HG03108 (cell line): ENCODE measurements around the gene NPAS3.

Experiments
- ATAC-seq: cut with Tn5 transposase; IDR thresholded peaks from one replicate; pipeline ENCODE4 v1.9.1; 2021; ENCODE audit warnings: moderate library complexity; ENCODE audit not compliant: unreplicated experiment

NPAS3 gene

DNA sequence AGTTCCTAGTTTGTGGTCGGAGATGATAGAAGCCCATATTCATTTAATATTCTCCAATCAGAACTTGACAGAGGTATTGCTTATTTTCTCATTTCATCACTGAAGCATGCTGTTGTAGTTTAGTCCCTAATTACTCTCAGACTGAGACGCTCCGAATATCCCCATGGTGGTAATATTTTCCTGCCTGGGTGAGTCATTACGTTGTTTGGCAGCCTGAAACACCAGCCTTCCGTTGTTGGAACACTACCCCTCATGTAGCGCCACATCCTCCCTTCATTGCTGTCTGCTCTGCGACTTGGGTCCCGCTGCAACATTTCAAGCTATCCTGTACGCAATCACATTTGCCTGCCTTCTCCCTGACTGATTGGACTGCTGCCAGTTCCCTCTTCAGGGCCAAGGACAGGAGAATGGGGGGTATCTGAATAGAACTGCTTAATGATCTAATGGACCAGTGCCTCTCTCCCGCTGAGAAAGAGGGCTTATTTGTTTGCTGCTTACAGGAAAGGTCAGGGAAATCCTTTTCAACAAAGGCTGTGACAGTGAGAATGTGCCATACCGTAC lies 369.1 kb downstream of the NPAS3 start:
- no peak for ATAC-seq

DNA sequence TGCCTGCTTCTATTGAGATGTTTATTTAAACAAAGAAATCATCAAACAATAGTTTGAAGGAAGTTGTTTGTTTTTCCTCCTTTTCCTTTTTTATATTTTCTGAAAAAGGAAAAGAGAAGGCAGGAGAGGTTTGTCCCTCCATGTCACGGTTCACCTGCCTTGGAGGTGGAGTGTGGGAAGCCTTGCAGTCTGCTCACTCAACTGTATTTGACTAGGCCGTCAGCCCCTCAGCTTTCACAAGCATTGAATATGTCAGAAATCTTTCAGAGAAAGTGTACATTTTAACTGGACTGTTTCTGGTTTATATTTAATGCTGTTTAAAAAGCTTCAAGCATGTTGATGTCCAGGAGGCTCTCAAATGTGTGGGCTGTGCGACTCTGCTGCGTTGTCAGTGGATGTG lies 370.4 kb downstream of the NPAS3 start:
- ATAC-seq, result no peak

DNA sequence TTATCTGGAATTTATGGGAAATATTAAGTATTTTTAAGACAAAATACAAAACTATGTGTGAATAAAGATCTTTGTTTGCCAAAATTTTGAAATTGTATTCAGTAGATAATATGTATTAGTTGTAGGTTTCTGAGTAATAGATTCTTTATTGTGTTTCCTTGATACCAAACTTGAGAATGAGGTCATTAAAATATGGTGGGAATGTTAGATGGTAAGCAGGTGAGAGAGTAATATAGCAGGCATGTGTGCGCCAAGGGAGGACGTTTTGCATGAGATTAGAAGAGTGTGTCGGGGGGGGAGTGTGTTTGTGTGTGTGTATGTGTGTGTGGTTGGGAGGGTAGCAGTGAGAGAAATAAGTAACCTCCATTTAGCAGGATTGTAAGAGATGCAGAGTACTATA lies 376.5 kb downstream of the NPAS3 start:
- no peak for ATAC-seq

DNA sequence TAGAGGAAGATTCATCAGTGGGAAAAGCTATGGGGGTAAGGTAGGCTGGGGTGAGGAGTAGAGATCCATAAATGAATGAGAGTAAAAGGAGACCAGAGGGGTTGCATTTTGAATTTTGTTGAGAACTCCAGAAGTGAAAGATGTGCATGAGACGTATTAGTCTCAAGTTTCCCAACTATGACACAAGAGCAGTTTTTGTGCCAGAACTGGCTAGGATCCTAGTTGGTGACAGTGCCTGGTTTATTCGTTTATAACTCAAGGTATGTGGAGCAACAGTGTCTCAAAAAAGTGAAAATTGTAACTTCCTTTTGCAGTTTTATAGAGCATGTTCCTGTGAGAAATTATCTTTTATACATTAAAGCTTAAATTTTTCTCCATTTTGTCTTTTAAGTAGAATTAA lies 377.0 kb downstream of the NPAS3 start:
- ATAC-seq, result no peak

DNA sequence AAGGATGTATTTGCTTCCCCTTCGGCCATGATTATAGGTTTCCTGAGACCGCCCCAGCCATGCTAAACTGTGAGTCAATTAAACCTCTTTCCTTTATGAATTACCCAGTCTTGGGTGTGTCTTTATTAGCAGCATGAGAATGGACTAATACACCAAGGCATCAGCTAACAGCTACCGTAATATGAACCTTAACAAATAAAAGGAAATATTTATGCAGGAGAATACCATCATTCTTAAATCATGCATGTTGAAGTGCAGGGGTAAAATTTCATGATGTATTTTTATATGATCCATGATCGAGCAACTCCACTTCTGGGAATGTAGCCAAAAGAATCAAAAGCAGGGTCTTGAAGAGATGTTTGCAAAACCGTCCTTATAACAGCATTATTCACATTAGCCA lies 379.0 kb downstream of the NPAS3 start:
- ATAC-seq, result no peak

DNA sequence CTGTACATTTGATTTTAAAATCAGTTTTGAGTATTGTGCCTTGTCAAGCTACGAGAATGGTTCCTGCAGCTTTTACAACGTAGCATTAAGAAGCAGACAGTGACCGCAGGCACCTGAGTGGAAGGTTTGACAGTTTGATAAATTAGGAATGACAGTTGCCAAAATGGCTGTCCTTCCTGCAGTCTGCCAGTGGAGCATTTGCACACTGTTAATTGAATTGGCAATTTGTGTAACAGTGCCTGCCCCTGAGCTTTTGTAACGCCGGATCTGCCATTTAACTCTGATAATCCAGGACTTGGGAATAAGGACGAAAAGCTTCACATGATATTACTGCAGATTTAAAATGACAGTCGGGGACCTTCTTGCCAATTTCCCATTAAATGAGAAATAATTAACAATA lies 385.3 kb downstream of the NPAS3 start:
- ATAC-seq, result no peak

DNA sequence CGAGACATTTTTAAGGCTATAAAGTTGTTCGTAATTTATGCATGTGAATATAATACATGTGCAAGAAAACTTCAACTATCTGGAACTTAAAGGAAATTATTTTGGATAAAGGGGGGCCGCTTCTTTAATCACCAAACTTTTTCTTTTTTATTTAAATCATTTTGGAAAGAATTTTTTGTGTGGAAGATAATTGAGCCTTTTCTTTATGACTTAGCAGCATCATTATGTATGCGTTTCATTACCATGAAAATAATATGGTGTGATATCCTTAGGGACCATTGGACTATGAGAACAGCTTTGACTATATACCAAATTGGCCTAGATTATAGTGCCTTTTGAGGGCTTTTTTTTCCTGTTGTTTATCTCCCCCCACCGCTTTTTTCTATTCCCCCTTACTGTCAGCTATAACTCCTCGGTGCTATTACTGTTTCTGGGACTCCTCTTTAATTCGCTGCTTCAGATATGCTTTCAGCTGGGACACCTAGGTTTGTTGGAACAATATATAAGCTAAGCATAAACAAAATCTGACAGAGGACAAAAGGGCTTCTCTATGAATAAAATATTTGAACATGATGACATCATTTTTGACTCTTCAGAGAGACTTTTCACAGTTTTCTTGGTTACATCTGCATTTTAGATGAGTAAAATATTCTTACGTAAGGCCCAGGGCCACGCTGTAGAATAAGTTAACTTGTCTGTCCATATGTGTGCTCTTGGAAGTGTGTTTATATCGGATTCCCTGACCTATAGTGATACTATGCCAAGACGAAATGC lies 392.7 kb downstream of the NPAS3 start:
- ATAC-seq, result no peak

DNA sequence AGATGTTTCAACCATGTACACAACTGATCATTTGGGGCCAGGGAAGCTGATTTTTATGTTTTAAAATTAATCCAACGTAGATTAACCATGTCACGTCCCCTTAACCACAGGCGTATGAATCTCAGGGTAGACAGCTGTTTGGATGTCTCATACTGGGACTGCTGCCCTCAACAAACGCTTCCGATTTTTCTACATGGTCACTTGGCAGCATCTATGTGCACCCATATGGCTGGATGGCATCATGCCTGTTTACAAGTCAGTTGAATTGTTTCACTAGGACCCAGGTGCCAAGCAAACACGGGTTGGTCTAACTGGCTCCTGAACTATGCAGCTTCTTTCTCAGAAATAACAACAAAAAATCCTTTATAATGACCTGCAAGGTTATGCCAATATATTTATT lies 393.8 kb downstream of the NPAS3 start:
- no peak for ATAC-seq

DNA sequence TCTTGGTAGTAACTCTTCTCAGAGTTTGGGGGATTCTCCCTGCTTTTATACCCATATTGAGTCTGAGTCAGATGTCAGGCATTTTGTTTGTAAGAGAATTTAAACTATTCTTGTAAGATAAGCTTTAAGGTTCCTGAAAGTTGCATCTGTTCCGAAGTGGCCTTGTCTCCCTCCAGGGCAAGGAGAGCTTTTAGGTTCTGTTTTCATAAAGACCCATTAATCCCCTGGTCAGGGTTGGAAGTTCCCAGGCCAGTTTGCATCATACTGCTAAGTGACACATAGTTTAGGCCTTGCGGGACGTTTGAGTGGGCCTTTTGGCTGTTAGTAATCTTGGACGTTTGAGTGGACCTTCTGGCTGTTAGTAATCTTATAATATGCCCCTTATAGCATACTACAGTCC lies 396.7 kb downstream of the NPAS3 start:
- no peak for ATAC-seq

DNA sequence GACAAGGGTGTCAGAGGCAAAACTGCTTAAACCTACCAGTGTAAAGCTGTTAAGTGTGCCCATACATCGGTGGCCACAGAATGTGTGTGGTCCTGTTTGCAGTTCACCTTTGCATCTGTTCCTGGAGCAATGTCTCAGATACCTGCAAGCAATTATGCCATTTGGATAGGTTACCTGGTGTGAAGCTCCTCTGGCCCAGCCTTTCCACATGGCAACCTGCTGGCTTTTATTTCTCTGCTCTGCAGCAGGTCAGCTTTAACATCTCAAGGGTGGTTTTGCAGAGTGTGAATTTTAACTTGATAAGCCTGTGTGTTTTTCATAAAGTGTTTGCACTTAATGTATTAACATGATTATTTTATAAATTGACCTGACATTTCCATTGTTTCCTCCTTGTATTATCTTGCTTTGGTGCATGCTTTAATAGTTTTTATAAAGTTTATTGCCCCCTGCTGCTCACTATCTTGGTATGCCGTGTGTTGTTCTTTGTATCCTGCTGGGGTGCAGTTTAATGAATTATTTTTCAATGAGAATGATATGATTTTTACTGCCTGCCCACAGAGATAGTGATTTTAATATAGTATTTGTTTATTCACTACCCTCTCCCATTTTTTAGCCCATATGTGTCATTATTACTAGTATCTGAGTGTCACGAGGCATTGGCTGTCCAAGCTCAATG lies 403.8 kb downstream of the NPAS3 start:
- ATAC-seq, result no peak

DNA sequence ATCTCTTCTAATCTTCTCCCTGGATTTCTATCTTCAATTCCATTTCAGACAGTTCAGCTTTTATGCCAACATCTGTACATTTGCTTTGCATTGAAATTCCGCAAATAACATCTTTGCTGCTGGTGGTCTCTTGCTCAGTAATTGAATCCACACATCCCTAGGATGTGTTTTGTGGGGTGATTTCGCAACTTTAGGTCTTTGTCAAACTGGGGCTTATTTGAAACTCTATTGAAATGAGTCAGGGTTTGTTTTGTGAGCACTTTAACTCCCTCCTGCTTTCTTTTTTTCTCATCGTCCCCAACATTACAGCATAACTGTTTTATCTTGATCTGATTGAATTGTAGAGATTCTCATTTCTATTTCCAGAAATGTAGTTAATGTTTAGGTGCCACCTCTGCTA lies 404.3 kb downstream of the NPAS3 start:
- no peak for ATAC-seq

DNA sequence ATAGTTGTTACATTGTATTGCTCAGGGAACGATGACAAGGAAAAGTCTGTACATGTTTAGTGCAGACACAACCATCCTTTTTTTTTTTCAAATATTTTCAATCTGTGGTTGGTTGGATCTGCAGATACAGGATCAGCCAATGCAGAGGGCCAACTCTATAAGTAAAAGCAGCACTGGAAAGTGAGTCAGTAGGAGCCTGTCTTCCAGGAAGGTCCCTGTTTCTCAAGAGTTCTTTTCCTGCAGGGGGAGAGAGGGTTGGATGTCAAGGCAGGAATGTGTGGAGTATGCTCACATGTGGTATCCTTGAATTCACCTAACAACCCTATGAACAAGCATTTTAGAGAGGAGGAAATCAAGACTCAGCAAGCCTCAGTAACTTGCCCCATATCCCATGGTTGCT lies 409.1 kb downstream of the NPAS3 start:
- no peak for ATAC-seq

DNA sequence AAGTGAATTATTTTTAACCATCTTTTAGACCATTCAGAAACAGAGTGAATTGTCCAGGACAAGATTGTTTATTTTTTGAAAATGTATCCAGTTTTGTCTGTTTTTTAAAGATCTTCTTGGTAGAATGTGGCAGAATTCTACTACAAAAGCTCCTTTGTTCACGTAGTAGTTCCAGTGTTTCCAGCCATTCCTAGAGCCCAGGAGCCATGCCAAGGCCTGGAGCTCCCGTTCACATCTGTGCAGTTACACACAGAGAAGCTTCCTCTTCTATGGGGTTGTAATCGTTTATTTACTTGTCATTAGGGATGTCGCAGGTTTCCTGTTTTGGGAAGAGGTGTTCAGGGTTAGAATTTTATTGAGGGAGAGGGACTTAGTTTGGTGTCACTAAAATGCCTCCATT lies 409.8 kb downstream of the NPAS3 start:
- ATAC-seq, result no peak

DNA sequence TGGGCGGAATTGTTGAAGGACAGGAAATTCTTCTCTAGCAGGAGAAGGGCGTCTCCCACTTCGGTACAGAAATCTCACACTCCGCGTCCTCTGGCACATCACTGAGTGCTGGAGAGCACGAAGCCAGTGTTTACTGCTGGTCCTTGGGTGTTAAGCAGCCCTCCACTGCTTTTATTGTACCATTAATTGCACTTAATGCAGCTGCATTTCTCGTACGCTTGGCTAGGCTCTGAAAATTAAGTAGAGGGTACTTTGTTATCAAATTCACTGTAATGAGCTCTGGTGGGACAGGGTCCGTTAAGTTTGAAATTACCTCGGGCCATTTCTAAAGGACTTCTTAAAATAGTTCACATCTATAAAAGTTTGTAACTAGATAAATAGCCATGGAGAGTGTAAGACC lies 411.2 kb downstream of the NPAS3 start:
- no peak for ATAC-seq

DNA sequence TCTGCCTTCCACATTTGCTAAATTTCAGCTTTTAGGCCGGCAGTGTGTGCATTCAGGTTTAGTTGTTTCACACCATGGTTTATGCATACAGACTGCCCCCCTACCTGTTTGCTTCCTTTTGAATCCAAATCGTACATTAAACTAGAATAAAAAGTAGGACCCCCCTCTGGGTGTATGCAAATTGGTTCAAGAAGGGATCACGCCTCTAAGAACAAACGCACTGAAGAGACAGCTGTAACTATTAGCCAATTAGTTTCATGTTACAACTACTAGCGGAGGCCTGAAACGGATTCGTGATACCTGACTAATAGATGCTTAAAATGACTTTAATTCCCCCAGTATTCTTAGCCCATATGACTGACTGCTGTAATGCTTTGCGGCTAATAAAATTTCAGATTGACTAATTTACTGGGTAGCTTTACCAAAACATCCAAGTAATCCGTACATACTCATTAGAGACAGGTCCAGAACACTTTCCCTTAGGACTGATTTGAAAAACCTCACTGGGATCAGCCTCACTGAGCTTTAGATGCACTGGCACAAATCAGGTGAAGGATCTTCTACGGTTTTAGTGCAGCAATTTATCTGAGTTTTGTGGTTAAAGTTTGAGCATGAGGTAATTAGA lies 411.8 kb downstream of the NPAS3 start:
- ATAC-seq, result no peak

DNA sequence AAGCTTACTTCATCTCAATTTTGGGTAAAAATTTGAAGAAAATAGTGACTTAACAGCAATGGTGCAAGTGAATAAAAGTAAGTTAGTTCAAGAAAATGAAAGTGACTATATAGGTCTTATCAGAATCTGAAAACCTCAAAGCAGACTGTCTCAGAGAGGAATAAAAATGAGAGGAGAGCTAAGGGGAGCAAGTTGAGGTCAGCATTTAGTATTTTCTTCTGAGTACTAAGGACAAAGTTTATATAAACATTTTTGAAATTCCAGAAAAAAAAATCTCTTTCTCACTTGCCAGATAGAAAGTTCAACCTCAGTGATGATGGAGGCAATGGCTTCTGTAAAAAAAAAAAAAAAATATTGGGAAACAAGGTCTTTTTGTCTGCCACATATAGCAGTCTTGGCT lies 414.1 kb downstream of the NPAS3 start:
- no peak for ATAC-seq

DNA sequence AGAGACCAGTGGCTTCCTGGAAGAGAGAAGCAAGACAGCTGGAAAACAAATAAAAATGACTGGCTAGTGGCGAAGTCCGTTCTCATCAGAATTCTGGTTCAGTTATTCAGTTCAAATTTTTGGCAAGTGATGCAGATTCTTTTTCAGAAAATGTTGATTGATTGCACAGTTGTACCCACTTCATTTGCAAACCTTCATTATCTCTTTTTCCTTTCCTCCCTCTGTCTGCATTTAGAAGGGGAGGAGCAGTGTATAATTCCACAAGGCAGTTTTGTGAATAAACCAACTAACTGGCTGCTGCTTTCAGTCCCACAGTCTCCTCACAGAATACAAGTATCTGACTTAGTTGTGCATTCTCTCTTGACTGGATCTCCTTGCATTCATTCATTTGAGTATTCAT lies 417.5 kb downstream of the NPAS3 start:
- no peak for ATAC-seq

DNA sequence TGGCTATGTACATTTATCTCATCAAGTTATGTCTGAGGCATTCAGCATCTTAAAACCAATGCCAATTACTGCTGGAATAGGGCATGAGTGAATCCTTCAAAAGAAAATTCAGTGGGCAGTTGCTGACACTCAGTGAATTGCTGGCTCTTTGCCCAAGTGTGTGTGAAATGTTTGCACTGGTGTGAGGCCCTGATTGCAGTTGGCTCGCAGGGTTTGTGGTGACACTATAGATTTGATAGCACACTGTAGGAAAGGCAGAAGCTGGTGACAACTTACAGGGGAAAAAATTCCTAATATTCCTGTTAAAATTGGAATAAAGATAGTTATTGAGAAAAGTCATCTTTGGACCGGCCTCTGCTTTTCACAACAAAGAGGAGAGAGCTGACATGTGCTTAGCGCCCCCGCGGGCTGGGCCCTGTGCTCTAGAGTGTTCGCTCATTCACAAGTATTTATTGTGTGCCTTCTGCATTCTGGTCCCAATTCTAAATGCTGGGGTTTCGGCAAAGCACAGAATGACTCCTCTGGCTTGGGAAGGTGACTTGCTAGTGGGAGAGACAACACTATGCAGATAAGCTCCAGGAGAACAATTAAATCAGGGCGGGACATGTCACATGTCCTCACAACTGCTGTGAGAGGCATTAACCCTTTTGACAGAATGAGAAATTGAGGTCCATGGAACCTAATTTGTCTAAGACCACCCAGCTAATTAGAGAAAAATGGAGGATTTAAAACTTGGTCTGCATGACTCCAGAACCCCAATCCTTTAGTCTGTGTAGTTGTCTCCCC lies 418.7 kb downstream of the NPAS3 start:
- no peak for ATAC-seq

DNA sequence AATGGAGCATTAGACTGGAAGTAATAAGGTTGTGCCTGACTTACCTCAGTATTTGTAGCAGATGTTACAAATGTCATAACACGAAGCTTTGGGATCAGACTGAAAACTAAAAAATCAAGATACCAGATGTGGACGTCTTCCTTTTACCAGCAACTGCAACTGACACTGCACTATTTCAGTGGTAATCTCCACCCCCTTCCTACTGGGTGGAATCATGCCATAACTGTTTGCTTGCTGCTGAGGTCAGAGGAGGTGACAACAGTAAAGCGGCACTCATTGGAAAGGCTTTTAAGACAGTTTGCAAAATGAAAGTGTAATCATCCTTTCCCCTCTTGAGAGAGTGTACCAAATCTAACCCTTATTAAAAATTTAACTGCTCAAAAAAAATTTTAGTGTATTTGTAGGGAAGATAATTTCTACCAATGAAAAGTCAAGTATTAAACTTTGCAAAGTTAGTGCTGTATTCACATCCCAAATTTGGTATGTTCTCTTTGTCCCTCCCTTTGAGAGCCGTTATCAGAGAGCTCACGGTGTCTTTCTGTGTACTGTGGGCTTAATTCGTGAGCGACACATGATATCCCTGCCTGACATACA lies 420.7 kb downstream of the NPAS3 start:
- no peak for ATAC-seq

DNA sequence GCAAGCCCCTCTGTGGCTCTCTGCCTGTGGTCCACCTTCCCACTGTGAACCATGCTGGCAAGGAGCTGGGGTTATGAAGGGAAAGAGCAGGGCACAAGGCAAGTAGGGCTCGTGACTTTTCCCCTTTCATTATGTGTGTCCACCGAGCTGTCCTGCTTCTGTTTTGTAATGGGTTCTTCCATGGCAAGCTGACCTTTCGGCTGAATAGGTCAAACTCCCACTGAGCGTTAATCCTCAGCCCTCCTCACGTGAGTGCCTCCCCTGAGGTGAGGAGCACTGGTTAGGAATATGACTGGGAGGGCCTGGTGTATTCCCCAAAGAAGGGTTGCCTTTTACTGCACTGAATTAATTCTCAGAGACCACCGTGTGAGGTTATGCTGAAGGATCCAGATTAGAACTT lies 424.3 kb downstream of the NPAS3 start:
- ATAC-seq, result no peak

DNA sequence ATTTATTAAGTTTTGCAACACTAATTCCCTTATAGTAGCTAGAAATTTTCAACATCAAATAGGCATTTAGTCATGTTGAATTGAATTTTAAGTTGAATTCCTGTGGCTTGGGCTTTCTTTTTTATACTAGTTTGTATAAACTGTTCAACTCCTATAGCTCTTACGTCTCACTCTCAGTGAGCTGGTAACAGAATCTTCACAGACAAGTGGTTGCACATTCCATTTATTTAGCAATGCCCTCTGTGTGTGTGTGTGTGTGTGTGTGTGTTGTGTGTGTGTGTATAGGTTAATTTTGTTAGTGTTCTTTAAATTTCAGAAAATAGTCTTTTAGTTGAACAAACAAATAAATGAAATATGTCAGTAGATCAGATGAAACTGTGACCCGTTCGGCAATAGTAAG lies 425.0 kb downstream of the NPAS3 start:
- no peak for ATAC-seq
